GM19397 (cell line): ENCODE results near the gene SLC25A26.

Source experiments
- ATAC-seq: cut with Tn5 transposase; IDR thresholded peaks from one replicate; pipeline ENCODE4 v1.9.1; 2021; ENCODE audit warnings: mild to moderate bottlenecking, moderate library complexity; ENCODE audit not compliant: unreplicated experiment

Gene SLC25A26

DNA sequence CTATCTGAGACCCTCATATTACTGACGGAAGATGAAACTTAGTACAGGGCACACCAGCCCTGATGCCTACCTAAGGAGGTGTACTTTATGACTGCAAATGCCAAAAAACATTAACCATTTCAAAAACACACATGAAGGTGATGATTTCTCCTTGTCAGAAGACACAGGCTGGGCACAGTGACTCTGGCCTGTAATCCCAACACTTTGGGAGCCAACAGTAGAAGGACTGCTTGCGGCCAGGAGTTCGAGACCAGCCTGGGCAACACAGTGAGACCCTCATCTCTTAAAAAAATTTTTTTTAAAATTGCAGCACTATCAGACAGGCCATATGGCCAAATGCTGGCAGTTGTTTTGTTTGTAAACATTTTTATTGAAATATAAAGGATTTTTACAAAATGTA lies 206.6 kb downstream of the SLC25A26 start:
- ATAC-seq, result no peak

DNA sequence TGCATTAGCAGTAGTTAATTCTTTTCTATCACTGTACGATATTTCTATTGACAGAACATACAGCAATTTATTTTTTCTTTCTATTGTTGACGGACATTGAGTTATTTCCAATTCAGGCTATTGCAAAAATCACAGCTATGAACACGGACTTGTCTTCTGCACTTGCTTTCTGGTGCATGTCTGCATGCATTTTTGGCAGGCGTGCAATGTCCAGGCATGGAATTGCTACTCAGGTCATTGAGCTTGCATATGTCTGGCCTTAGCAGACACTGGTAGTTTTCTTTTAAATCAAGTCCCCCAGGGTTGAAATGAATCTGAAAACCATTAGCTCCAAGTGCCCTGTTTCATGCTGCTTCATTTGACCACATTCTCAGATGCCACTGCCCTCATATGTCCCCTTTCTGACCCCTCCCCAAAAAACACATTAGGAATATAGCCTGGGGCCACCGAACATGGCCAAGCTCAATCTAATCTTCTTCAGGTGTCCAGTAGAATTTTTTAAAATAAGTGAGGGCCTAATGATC lies 207.2 kb downstream of the SLC25A26 start:
- ATAC-seq, result no peak
